Myocyte (in vitro differentiated cells): ENCODE measurements around the gene SNRNP200. TPM values are rescaled to one million over a fixed set of nuclear protein-coding genes. Genes with fewer than 3 reads are reported as not detected.

Source experiments
- DNase-seq: peaks from one replicate; pipeline ENCODE4 v3.0.0-alpha.2; 2012; ENCODE audit warnings: low read depth
- total RNA-seq: library from RNA; depleted of rRNA; stranded (reverse); fragments of >200 nt; gene quantifications from 2 replicates; pipeline ENCODE4 v1.2.3, GENCODE V29; 2014

Gene SNRNP200
- total RNA-seq, 1 donor from 2014 or later, result 38.0 TPM

- DNase-seq, result peak; percentile 97
These were observed 53.5 kb downstream of the SNRNP200 start for GRCh38 chr2:96251721-96252292.

GRCh38 chr2:96250188-96250587, 55.2 kb downstream of the SNRNP200 start:
- DNase-seq, result no peak

- DNase-seq, result peak; percentile 47
These were observed 55.7 kb downstream of the SNRNP200 start for GRCh38 chr2:96249654-96250053.

- no peak for DNase-seq
These were observed 56.7 kb downstream of the SNRNP200 start for GRCh38 chr2:96248624-96249023.

- DNase-seq, result no peak
These were observed 57.5 kb downstream of the SNRNP200 start for GRCh38 chr2:96247896-96248295.

GRCh38 chr2:96247009-96247408, 58.3 kb downstream of the SNRNP200 start:
- DNase-seq, result peak; percentile 61

- no peak for DNase-seq
These were observed 59.5 kb downstream of the SNRNP200 start for GRCh38 chr2:96245609-96246390.

GRCh38 chr2:96243843-96244242, 61.5 kb downstream of the SNRNP200 start:
- no peak for DNase-seq

- no peak for DNase-seq
These were observed 63.3 kb downstream of the SNRNP200 start for GRCh38 chr2:96241900-96242611.

GRCh38 chr2:96241227-96241626, 64.1 kb downstream of the SNRNP200 start:
- DNase-seq, result no peak

- DNase-seq, result peak; percentile 63
These were observed 64.9 kb downstream of the SNRNP200 start for GRCh38 chr2:96240341-96241038.

- no peak for DNase-seq
These were observed 65.5 kb downstream of the SNRNP200 start for GRCh38 chr2:96239745-96240264.

- peak; percentile 89 for DNase-seq
These were observed 66.3 kb downstream of the SNRNP200 start for GRCh38 chr2:96239091-96239490.

GRCh38 chr2:96238266-96238665, 67.1 kb downstream of the SNRNP200 start:
- no peak for DNase-seq

GRCh38 chr2:96236882-96237281, 68.5 kb downstream of the SNRNP200 start:
- no peak for DNase-seq

GRCh38 chr2:96233880-96234316, 71.4 kb downstream of the SNRNP200 start:
- no peak for DNase-seq

GRCh38 chr2:96233436-96233835, 71.9 kb downstream of the SNRNP200 start:
- no peak for DNase-seq

GRCh38 chr2:96231316-96231715, 74.0 kb downstream of the SNRNP200 start:
- no peak for DNase-seq

- no peak for DNase-seq
These were observed 80.3 kb downstream of the SNRNP200 start for GRCh38 chr2:96225016-96225533.
